Stimulated activated CD4-positive, alpha-beta T cell treated with anti-CD3 and anti-CD28 coated beads, Interleukin-1b, Interleukin-23, amount 100 ng/mL, for 4 hours (primary cell): ENCODE results near the gene DDX31.

Experiments used
- DNase-seq, 2 donors: peaks; one replicate each; pipeline ENCODE4 v3.0.0-alpha.2; 2020; ENCODE audit warnings: low read depth in 2 of 2

DDX31 gene

GRCh38 chr9:132637351-132637750, 32.4 kb downstream of the DDX31 start:
- DNase-seq: no peak

DNA sequence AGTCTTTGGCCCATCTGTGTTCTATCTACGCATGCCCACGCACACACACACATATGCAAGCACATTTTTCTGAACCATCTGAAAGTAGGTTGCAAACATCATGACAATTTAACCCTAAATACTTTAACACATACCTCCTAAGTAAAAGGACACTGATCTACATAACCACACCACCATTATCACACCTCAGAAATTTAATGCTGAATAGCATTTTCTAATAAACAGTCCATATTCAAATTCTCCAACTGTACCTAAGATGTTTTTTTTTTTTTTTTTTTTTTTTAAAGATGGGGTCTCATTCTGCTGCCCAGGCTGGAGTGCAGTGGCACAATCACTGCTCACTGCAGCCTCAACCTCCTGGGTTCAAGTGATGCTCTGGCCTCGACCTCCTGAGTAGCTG, 35.5 kb downstream of the DDX31 start:
- no peak for DNase-seq

GRCh38 chr9:132632413-132633129, 37.2 kb downstream of the DDX31 start:
- DNase-seq: no peak

DNA sequence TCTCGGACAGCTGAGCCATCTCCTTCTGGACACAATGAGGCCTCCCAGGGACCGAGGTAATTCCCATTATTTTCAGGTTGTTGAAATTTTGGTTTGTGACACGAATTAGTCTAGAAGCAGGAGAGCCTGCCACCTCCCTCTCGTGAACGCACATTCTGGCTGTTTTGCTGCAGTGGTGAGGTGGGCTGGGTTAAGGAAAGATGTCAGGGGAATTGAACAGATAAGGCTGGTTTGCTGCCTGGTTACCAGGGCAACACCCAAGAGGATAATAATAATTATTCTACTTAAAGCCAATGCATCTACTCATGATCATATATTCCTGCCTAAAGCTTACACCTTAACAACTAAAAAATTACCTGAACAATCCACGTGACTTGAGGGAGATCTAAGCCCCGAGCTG, 38.1 kb downstream of the DDX31 start:
- DNase-seq: no peak

GRCh38 chr9:132631280-132631679, 38.5 kb downstream of the DDX31 start:
- DNase-seq: no peak

DNA sequence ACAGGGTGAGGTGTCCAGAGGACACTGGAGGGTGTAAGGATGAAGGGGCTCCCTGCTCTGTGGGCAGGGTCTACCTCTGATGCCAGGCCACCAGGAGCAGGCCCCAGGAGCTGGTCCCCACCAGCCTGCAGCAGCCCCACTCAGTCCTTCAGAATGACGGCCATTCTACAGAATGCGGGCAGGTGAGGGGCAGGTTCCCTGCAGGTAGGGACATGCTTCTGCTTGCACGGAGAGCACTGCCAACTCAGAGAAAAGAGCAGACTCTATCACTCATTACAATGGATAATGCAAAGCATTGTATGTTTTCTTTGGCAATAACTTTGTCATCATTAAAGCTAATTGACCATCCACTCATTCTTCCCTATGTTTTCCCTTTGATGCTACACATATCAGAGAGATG, 39.0 kb downstream of the DDX31 start:
- DNase-seq: no peak

DNA sequence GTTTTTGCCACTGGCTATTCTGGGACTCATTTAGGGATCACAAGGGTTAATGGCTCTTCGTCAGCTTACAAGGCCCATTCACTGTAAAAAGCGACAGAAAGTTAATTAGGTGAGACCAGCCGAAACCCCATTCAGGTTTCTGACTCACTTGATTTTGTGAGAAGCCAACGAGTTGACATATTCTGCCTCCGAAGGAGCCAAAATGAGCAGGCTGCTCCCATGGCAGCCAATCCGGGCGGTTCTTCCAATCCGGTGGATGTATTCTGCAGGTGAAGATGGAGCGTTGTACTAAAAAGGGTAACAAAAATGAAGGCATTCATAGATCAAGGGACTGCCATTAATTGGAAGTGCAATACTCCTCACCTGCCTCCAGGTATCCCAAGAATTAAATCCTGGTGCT, 39.7 kb downstream of the DDX31 start:
- no peak for DNase-seq

- DNase-seq: no peak
Observed at GRCh38 chr9:132628746-132629145, 41.0 kb downstream of the DDX31 start.

GRCh38 chr9:132627594-132627993, 42.2 kb downstream of the DDX31 start:
- no peak for DNase-seq

DNA sequence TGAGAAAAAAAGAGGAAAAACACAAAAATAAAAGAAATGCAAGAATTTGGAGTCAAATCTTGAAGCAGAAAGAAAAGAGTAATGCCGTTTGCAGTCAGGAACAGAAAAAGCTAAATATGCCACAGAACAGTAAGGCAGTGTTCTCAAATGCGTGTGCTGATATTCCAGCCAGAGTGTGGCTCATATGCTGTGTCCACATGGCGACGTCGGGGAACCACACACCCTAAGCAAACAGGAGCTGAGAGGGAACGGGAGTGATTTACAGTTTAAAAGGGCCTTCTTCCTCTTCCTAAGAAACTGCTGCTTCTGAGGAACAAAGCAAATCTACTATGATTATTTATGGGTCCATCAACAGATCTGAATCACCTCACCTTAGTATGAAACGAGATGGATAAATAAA, 42.7 kb downstream of the DDX31 start:
- no peak for DNase-seq

DNA sequence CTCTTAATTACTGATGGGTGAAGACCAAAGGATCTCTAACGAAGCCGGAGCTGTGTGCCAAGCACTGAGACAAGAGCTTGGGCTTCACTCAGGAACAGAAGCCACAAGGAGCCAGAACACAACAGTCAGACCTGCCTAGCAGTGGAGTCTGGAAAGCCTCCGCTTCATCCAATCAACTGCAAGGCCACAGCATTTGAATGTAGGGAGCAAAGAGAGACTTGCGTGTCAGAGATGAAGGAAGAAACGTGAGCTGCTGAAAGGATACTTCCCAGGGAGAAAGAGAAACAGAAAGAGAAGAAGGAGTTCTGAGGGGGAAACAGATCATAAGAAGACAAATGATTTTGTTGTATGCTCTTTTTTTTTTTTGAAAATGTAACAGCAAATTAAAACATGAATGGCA, 43.5 kb downstream of the DDX31 start:
- DNase-seq: no peak

GRCh38 chr9:132622159-132622558, 47.6 kb downstream of the DDX31 start:
- no peak for DNase-seq

- no peak for DNase-seq
Observed at GRCh38 chr9:132616725-132617124, 53.1 kb downstream of the DDX31 start.

GRCh38 chr9:132615774-132616173, 54.0 kb downstream of the DDX31 start:
- DNase-seq: no peak

DNA sequence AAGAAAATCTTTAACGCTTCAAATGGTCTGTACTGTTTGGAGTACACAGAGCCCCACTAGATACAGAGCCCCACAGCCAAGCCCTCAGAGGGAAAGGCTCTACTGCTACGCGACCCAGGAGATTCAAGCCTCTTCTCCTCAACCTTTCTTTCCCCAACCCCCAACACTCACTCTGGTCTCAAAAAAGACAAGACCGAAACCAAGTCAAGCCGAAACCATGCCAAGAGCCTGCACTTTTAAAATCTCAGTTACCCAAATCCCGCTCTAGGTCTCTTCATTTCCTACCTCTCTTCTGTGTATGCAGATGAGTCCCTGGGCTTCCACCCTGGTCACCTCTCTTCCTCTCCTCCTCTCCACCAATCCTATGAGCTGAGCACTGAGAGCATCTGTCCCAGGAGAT, 55.5 kb downstream of the DDX31 start:
- DNase-seq: no peak

GRCh38 chr9:132610661-132611060, 59.1 kb downstream of the DDX31 start:
- no peak for DNase-seq

GRCh38 chr9:132609829-132610228, 60.0 kb downstream of the DDX31 start:
- no peak for DNase-seq

GRCh38 chr9:132609184-132609583, 60.6 kb downstream of the DDX31 start:
- no peak for DNase-seq

- no peak for DNase-seq
Observed at GRCh38 chr9:132606066-132606465, 63.7 kb downstream of the DDX31 start.

DNA sequence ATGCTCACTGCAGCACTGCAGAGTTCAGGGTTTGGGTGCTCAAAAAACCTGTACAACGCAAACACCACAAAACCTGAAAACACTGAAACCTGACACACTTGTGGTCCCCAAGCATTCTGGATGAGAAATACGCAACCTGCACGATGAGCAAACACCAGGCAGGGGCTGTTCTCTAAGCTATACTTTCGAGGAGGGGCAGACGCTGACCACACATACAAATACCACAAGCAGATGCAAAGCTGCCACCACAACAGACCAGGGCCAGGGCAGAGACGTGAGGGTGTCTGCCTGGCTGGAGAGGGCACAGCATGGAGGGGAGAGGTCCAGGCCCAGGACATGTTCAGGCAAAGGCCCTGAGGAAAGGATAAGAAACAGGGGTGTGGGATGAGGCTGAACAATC, 64.4 kb downstream of the DDX31 start:
- DNase-seq: no peak

DNA sequence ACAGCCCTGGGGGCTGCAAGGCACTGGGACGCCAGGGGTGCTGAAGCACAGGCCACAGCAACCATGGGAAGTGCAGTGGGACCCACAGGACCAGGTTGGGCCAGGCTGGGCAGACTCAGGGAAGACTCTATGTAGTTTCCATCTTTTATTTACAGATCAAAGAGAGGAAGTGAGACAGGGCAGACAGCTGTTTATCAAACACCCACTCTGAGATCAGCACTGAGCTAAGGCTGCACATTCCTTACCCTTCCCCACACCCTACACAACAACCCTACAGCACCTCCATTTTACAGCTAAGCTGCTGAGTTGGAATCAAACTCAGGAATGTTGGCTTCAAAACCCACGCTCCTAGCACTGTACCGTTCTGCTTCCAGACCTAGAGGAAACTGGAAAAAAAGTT, 67.6 kb downstream of the DDX31 start:
- DNase-seq: no peak

DNA sequence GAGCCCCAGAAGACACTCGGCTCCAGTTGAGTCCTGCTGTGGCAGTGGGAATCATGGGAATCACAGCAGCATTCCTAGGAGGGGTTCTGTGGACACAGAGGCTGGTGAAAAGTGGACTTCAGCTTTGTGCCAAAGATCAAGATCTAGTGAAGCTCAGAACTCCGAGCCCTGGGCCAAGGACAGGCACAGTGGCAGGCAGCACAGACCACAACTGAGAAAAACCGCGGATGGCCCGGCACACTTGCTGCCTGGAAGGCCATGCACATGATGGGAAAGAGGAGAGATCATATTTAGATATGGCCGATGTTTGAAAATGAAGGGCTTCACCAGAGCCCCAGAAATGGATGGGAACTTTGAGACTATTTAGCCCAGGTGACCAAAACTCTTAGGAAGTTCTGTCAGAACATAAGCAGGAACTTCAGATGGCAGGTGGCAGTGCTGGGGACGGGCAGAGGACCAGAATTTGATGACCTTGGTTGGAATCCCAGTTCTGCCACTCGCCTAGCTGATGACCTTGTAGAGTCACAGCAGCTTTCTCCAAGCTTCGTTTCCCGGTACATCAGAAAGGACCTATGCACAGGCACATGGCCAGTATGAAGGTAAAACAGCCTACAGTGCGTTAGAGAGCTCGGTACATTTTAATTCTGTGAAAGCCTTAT, 69.3 kb downstream of the DDX31 start:
- no peak for DNase-seq

GRCh38 chr9:132597073-132597775, 72.6 kb downstream of the DDX31 start:
- DNase-seq: no peak
